ENCODE measurements around the gene FLVCR2.

The FLVCR2 gene

GRCh38 chr14:75631453-75631831, 53.0 kb downstream of the FLVCR2 start:
- no peak overlapping the region for H3K27ac ChIP-seq (ENCODE audit: low read depth, low read length)
- H3K4me3 ChIP-seq (ENCODE audit: insufficient read depth, low read length, poor library complexity, severe bottlenecking) = no peak overlapping the region
- no peaks in the 10 kb centered on the region for H3F3A ChIP-seq (ENCODE audit: insufficient read depth)
- no peaks in the 10 kb centered on the region for H3K9me3 ChIP-seq (ENCODE audit: insufficient read depth, low read length)
- no peaks in the 10 kb centered on the region for H3K9me2 ChIP-seq (replicated peaks; ENCODE audit: insufficient read depth, low read length)
- H2AFZ ChIP-seq (ENCODE audit: low read depth, low read length, severe bottlenecking) = no peak overlapping the region
- no peak for TF ChIP-seq EZH2phosphoT487 (conservative IDR thresholded peaks at IDR 0.05; ENCODE audit: low read length)
- TF ChIP-seq CTCF (IDR thresholded peaks at IDR 0.05; ENCODE audit: insufficient read depth, low read length, poor library complexity, severe bottlenecking) = no peak
- H3K4me2 ChIP-seq (ENCODE audit: low read depth, low read length, poor library complexity, severe bottlenecking) = no peak overlapping the region
- no peak overlapping the region for H3K9ac ChIP-seq (ENCODE audit: low read length)
- no peaks in the 10 kb centered on the region for H3K36me3 ChIP-seq (ENCODE audit: low read length)
- no peaks in the 10 kb centered on the region for H4K20me1 ChIP-seq (ENCODE audit: low read depth, low read length)
- H3K27me3 ChIP-seq (ENCODE audit: low read length) = no peaks in the 10 kb centered on the region
- no peaks in the 10 kb centered on the region for H3K79me2 ChIP-seq (ENCODE audit: insufficient read depth, low read length)

- Histone ChIP-seq H4K20me1 (ENCODE audit: low read depth, low read length) (no peaks in the 10 kb centered on the region), H3K9me2 (replicated peaks; ENCODE audit: insufficient read depth, low read length) (no peaks in the 10 kb centered on the region), H3K27me3 (ENCODE audit: low read length) (no peaks in the 10 kb centered on the region), H3K36me3 (ENCODE audit: low read length) (no peaks in the 10 kb centered on the region), H3K79me2 (ENCODE audit: insufficient read depth, low read length) (no peaks in the 10 kb centered on the region), H2AFZ (ENCODE audit: low read depth, low read length, severe bottlenecking) (no peak overlapping the region), H3K4me3 (ENCODE audit: insufficient read depth, low read length, poor library complexity, severe bottlenecking) (no peak overlapping the region), H3K9me3 (ENCODE audit: insufficient read depth, low read length) (no peaks in the 10 kb centered on the region), H3K9ac (ENCODE audit: low read length) (no peak overlapping the region), H3K27ac (ENCODE audit: low read depth, low read length) (no peak overlapping the region), H3F3A (ENCODE audit: insufficient read depth) (no peaks in the 10 kb centered on the region), H3K4me2 (ENCODE audit: low read depth, low read length, poor library complexity, severe bottlenecking) (no peak overlapping the region)
- no peak for TF ChIP-seq CTCF (IDR thresholded peaks at IDR 0.05; ENCODE audit: insufficient read depth, low read length, poor library complexity, severe bottlenecking)
- no peak for TF ChIP-seq EZH2phosphoT487 (conservative IDR thresholded peaks at IDR 0.05; ENCODE audit: low read length)
These were observed 56.4 kb downstream of the FLVCR2 start for GRCh38 chr14:75634848-75635247.

GRCh38 chr14:75636100-75636692, 57.8 kb downstream of the FLVCR2 start:
- no peak overlapping the region for H3K27ac ChIP-seq (ENCODE audit: low read depth, low read length)
- H3K4me2 ChIP-seq (ENCODE audit: low read depth, low read length, poor library complexity, severe bottlenecking) = no peak overlapping the region
- H3K27me3 ChIP-seq (ENCODE audit: low read length) = no peaks in the 10 kb centered on the region
- H3K36me3 ChIP-seq (ENCODE audit: low read length) = no peaks in the 10 kb centered on the region
- H2AFZ ChIP-seq (ENCODE audit: low read depth, low read length, severe bottlenecking) = no peak overlapping the region
- no peak overlapping the region for H3K4me3 ChIP-seq (ENCODE audit: insufficient read depth, low read length, poor library complexity, severe bottlenecking)
- no peak overlapping the region for H3K9ac ChIP-seq (ENCODE audit: low read length)
- no peaks in the 10 kb centered on the region for H4K20me1 ChIP-seq (ENCODE audit: low read depth, low read length)
- H3K9me2 ChIP-seq (replicated peaks; ENCODE audit: insufficient read depth, low read length) = no peaks in the 10 kb centered on the region
- TF ChIP-seq CTCF (IDR thresholded peaks at IDR 0.05; ENCODE audit: insufficient read depth, low read length, poor library complexity, severe bottlenecking) = no peak
- no peak for TF ChIP-seq EZH2phosphoT487 (conservative IDR thresholded peaks at IDR 0.05; ENCODE audit: low read length)
- no peaks in the 10 kb centered on the region for H3F3A ChIP-seq (ENCODE audit: insufficient read depth)
- no peaks in the 10 kb centered on the region for H3K79me2 ChIP-seq (ENCODE audit: insufficient read depth, low read length)
- H3K9me3 ChIP-seq (ENCODE audit: insufficient read depth, low read length) = no peaks in the 10 kb centered on the region
